Esophagus muscularis mucosa (tissue), 4 donors: ENCODE data around the gene ESR2. TPM values are rescaled to one million over a fixed set of nuclear protein-coding genes. Genes with fewer than 3 reads are reported as not detected.
"Not testable (repeated sequence)": the region's sequence is repeated elsewhere in the genome, so short reads cannot be mapped to it uniquely, and the experiment has no call there.

Experiments
- DNase-seq: peaks from one replicate; pipeline ENCODE4 v3.0.0-alpha.2; 2017; ENCODE audit errors: extremely low spot score
- H3K27ac ChIP-seq, 4 donors: fragments of 200-600 bp; sonication (generic); replicated peaks in 1 of 4; 1 replicate in 3 of 4; 2 replicates in 1 of 4; pipeline ENCODE4 v1.5.1; 2016 to 2019; ENCODE audit warnings: mild to moderate bottlenecking in 1 of 4
- H3K27me3 ChIP-seq, 4 donors: fragments of 200-600 bp; sonication (generic); one replicate each; pipeline versions ENCODE4 v1.5.1 to v1.6.0; 2016 to 2019
- H3K36me3 ChIP-seq, 4 donors: fragments of 200-600 bp; sonication (generic); one replicate each; pipeline ENCODE4 v1.5.1; 2016 to 2019
- H3K4me1 ChIP-seq, 4 donors: fragments of 200-600 bp; sonication (generic); one replicate each; pipeline ENCODE4 v1.5.1; 2016 to 2019
- H3K4me3 ChIP-seq, 4 donors: fragments of 200-600 bp; sonication (generic); 1 replicate in 2 of 4; 2 replicates in 2 of 4; pipeline ENCODE4 v1.5.1; 2016 to 2019; ENCODE audit warnings: mild to moderate bottlenecking in 4 of 4, moderate library complexity in 1 of 4
- H3K9me3 ChIP-seq, 4 donors: fragments of 200-600 bp; sonication (generic); 1 replicate in 3 of 4; 2 replicates in 1 of 4; pipeline ENCODE4 v1.5.1; 2016 to 2019
- EP300 ChIP-seq: sonication (generic); formaldehyde crosslinking; IDR thresholded peaks from one replicate; pipeline ENCODE4 v1.6.1; 2017; ENCODE audit warnings: antibody characterized with exemption
- POLR2A ChIP-seq: fragments of 450-650 bp; IDR thresholded peaks from one replicate; pipeline ENCODE4 v1.6.1; 2017; ENCODE audit warnings: antibody characterized with exemption, moderate library complexity, mild to moderate bottlenecking, low read depth
- POLR2AphosphoS5 ChIP-seq, 2 donors: sonication (generic); formaldehyde crosslinking; IDR thresholded peaks; one replicate each; pipeline ENCODE4 v1.6.1; 2017; ENCODE audit warnings: antibody characterized with exemption in 2 of 2
- WGBS: methylation state at CpG from one replicate; pipeline ENCODE4 v1.1.5; 2018; 5-methylcytosine and 5-hydroxymethylcytosine counted together
- intact Hi-C: fragments of 100-400 bp; cut with DNase I; formaldehyde crosslinking; loops from one replicate; pipeline ENCODE4 v1.15.1; 2023
- total RNA-seq, 4 donors: library from RNA; depleted of rRNA; stranded (reverse); fragments of >200 nt; gene quantifications; one replicate each; pipeline versions ENCODE4 v1.1.0 to v1.2.1, GENCODE V29; 2016
- TF ChIP-seq, protein P1 (sequence below), 3 experiments: fragments of 200-600 bp in 2 of 3; fragments of 450-650 bp in 1 of 3; sonication (generic) in 2 of 3; IDR thresholded peaks; one replicate each; pipeline ENCODE4 v1.5.1; 2017 to 2019; ENCODE audit warnings: antibody characterized with exemption in 3 of 3, mild to moderate bottlenecking in 2 of 3, moderate library complexity in 1 of 3

ESR2 gene
- total RNA-seq, 4 donors from 2014 or later: 0.29 to 0.83 (median 0.42) TPM; not detected in 1

DNA sequence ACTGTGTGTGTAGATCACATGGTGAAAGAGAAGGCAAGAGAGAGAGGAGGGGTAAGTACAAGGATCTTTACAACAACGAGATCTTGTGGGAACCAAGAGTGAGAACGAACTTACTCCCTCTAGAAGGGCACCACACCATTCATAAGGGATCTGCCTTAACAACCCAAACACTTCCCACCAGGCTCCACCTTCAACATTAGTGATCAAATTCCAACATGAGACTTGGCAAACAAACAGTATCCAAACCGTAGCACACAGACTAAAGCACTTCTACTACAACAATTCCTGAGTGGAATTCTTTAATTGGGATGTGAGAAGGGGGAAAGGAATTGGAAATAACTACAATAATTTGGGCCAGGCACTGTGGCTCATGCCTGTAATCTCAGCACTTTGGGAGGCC, 35.0 kb upstream of the ESR2 start:
- Histone ChIP-seq H3K4me3 (no peak overlapping the region), H3K27ac (no peak overlapping the region), H3K9me3 (no peaks in the 10 kb centered on the region), H3K36me3 (no peaks in the 10 kb centered on the region), H3K4me1 (no peaks in the 10 kb centered on the region), H3K27me3 (no peaks in the 10 kb centered on the region)
- 82% methylated on average over 3 of the region's 3 CpGs for WGBS
- intact Hi-C loops: no loop called here
- DNase-seq: no peak
- TF ChIP-seq POLR2A (no peak), POLR2AphosphoS5 (IDR thresholded peaks at IDR 0.05) (no peak), EP300 (no peak)
- TF ChIP-seq, protein P1, sequence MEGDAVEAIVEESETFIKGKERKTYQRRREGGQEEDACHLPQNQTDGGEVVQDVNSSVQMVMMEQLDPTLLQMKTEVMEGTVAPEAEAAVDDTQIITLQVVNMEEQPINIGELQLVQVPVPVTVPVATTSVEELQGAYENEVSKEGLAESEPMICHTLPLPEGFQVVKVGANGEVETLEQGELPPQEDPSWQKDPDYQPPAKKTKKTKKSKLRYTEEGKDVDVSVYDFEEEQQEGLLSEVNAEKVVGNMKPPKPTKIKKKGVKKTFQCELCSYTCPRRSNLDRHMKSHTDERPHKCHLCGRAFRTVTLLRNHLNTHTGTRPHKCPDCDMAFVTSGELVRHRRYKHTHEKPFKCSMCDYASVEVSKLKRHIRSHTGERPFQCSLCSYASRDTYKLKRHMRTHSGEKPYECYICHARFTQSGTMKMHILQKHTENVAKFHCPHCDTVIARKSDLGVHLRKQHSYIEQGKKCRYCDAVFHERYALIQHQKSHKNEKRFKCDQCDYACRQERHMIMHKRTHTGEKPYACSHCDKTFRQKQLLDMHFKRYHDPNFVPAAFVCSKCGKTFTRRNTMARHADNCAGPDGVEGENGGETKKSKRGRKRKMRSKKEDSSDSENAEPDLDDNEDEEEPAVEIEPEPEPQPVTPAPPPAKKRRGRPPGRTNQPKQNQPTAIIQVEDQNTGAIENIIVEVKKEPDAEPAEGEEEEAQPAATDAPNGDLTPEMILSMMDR (IDR thresholded peaks at IDR 0.05): no peak

DNA sequence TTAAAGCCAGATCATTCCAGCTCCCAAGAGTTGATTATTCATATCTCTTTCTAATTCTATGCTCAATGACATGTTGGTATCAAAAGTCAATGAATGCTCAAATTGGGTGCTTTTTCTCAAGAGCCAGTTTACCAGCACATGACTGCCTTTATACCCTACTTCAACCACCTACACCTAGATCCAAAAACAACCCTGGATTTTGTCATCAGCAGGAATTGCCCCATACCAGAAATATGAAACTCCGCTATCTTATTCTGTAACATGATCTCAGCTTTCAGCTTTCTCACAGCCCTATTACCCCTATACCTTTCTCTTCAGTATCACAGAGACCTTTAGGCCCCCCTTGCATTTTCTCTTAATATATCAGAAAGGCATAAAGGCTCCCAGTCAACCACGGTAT, 32.3 kb upstream of the ESR2 start:
- no peak overlapping the region for H3K4me3 ChIP-seq
- intact Hi-C loops: no loop called here

DNA sequence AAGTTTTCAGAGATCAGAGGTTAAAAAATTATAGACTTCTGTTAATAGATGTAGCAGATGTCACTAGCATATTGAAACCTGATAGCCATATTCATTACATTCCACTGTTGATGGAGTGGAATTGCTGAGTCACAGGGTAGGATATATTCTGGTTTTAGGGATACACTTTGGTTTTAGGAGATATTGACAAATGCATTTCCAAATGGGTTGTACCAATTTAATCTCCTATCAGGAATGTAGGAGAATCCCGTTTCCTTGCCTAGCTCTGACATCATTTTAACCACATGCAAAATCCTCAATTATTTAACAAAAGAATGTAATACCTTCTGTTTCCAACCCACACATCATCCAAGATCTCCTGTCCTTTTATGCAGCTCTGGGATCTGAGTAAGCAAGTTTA, 30.7 kb upstream of the ESR2 start:
- intact Hi-C loops: no loop called here
- H3K9me3 ChIP-seq: no peaks in the 10 kb centered on the region
- H3K27ac ChIP-seq: no peak overlapping the region
- 64% methylated on average over 1 of the region's 1 CpG for WGBS
- no peak for DNase-seq
- H3K36me3 ChIP-seq: no peaks in the 10 kb centered on the region
- TF ChIP-seq EP300 (no peak), POLR2A (no peak), POLR2AphosphoS5 (IDR thresholded peaks at IDR 0.05) (no peak)
- TF ChIP-seq, protein P1 (IDR thresholded peaks at IDR 0.05): no peak
- H3K4me3 ChIP-seq: no peak overlapping the region
- H3K27me3 ChIP-seq: no peaks in the 10 kb centered on the region
- no peaks in the 10 kb centered on the region for H3K4me1 ChIP-seq

More for the DNA sequence above, 32.3 kb upstream of the ESR2 start:
- no peak overlapping the region for H3K27ac ChIP-seq
- no peaks in the 10 kb centered on the region for H3K9me3 ChIP-seq
- H3K27me3 ChIP-seq: no peaks in the 10 kb centered on the region
- H3K4me1 ChIP-seq: no peaks in the 10 kb centered on the region
- WGBS: 98% methylated on average over 2 of the region's 2 CpGs
- DNase-seq: no peak
- no peak for TF ChIP-seq POLR2AphosphoS5 (IDR thresholded peaks at IDR 0.05)
- no peak for TF ChIP-seq EP300
- no peak for TF ChIP-seq POLR2A
- TF ChIP-seq, protein P1 (IDR thresholded peaks at IDR 0.05): no peak
- no peaks in the 10 kb centered on the region for H3K36me3 ChIP-seq

DNA sequence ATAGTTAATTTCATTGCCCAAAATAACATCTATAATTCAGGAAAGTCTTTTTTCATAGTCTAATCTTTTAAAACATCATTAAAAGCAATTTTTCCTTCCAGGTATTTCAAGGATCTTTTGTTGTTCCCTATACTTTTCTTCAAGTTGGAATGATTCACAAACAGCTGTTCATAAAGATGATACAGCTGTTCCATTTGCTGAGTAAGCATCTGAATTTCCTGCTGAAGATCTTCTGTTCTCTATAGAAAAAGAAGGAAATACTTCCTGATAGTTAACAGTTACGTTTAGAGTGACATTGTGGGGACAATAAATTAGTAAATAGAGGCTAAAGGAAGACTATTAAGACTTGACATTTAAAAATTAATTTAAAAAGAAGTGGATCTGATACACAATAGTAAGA, 30.3 kb upstream of the ESR2 start:
- TF ChIP-seq, protein P1 (IDR thresholded peaks at IDR 0.05): no peak
- Histone ChIP-seq H3K4me1 (no peaks in the 10 kb centered on the region), H3K27me3 (no peaks in the 10 kb centered on the region), H3K36me3 (no peaks in the 10 kb centered on the region), H3K4me3 (no peak overlapping the region), H3K27ac (no peak overlapping the region), H3K9me3 (no peaks in the 10 kb centered on the region)
- no peak for DNase-seq
- 28% methylated on average over 1 of the region's 1 CpG for WGBS
- intact Hi-C loops: no loop called here

DNA sequence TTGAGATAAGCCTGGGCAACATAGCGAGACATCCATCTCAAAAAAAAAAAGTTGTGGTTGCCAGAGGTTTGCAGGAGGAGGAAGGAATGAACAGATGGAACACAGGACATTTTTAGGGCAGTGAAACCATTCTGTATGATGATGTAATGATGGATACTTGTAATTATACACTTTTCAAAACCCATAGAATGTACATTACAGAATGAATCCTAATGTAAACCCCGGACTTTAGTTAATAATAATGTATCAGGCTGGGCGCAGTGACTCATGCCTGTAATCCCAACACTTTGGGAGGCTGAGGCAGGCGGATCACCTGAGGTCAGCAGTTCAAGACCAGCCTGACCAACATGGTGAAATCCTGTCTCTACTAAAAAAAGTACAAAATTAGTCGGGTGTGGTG, 26.2 kb upstream of the ESR2 start:
- H3K27ac ChIP-seq, DNase-seq, H3K36me3 ChIP-seq, intact Hi-C loops, H3K4me1 ChIP-seq, H3K27me3 ChIP-seq, H3K4me3 ChIP-seq, H3K9me3 ChIP-seq: not testable (repeated sequence)
- WGBS: 85% methylated on average over 5 of the region's 5 CpGs

DNA sequence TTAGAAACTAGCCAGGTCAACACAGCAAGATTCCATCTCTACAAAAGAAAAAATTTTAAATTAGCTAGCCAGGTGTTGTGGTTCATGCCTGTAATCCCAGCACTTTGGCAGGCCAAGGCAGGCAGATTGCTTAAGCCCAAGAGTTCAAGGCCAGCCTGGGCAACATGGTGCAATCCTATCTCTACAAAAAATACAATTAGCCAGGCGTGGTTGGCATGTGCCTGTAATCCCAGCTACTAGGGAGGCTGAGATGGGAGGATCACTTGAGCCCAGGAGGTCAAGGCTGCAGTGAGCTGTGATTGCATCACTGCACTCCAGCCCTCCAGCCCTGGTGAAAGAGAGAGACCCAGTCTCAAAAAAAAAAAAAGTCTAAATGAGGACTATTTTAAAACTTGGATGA, 24.5 kb upstream of the ESR2 start:
- H3K27me3 ChIP-seq, H3K4me3 ChIP-seq, H3K9me3 ChIP-seq, H3K36me3 ChIP-seq, H3K4me1 ChIP-seq, DNase-seq, H3K27ac ChIP-seq, intact Hi-C loops: not testable (repeated sequence)
- WGBS: 77% methylated on average over 1 of the region's 1 CpG
